Subcutaneous abdominal adipose tissue (tissue), 5 donors: Measurements from ENCODE around the gene EMILIN2.

Experiments used
- H3K27ac ChIP-seq: one replicate; pipeline ENCODE4 v1.7.0; 2013; ENCODE audit warnings: low read depth, mild to moderate bottlenecking, inconsistent platforms, low read length, moderate library complexity
- H3K27me3 ChIP-seq, 5 donors: one replicate each; pipeline ENCODE4 v1.7.0; 2013; ENCODE audit warnings: low read length in 5 of 5, inconsistent platforms in 1 of 5; ENCODE audit not compliant: control insufficient read depth in 5 of 5, insufficient read depth in 4 of 5
- H3K36me3 ChIP-seq, 5 donors: one replicate each; pipeline ENCODE4 v1.7.0; 2013; ENCODE audit warnings: low read length in 5 of 5; ENCODE audit not compliant: control insufficient read depth in 5 of 5, insufficient read depth in 5 of 5
- H3K4me1 ChIP-seq, 5 donors: one replicate each; pipeline ENCODE4 v1.7.0; 2013; ENCODE audit warnings: low read length in 5 of 5, mild to moderate bottlenecking in 3 of 5, moderate library complexity in 1 of 5; ENCODE audit not compliant: control insufficient read depth in 5 of 5, insufficient read depth in 5 of 5
- H3K4me3 ChIP-seq, 5 donors: one replicate each; pipeline ENCODE4 v1.7.0; 2013; ENCODE audit warnings: low read length in 5 of 5, low read depth in 1 of 5
- H3K9ac ChIP-seq, 5 donors: one replicate each; pipeline ENCODE4 v1.7.0; 2013; ENCODE audit warnings: low read length in 5 of 5, mild to moderate bottlenecking in 4 of 5, moderate library complexity in 3 of 5
- H3K9me3 ChIP-seq, 5 donors: one replicate each; pipeline ENCODE4 v1.7.0; 2013; ENCODE audit warnings: low read length in 5 of 5; ENCODE audit not compliant: control insufficient read depth in 5 of 5
- donor health status: healthy.
- donor health status: healthy.
- donor health status: healthy.
- donor health status: healthy.
- donor health status: healthy.

Gene EMILIN2

DNA sequence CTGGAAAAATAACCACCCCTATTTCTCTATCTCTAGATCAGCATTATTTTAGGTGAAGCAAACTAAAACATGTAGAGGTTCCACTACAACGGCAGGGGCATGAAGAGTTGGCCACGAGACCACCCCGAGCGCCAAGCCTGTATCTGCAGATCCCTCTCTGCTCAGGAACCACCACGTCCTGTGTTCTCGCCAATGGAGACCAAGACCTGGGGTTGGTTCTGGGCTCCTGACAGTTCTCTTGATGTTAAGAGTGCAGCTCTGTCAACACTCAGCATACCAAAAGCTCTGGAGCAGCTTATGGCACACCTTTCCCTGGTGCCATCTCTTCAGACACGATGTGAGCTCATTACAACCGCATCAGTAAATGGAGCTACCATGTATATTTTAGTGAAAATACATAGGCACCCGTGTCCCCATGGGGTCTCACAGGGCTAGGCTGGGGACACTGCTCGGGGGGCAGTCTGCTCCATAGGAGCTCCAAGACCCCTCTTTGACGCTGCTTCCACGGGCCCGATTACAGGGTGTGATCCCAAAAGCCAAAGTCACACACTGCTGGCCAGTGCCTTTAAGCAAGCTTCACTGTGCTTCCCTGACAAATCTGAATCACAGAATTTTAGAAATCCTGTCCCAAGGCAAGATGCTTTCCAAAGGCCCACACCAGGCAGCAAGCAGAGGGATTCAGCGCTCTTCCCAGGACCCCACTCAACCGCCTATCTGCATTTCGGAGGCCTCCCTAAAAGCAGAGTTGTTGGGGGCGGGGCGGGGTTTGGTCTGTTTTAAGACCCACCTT lies 72.2 kb downstream of the EMILIN2 start:
- H3K27ac ChIP-seq = no peak overlapping the region
- H3K36me3 ChIP-seq = peaks cover 7 to 84% (median 61%) of the 10 kb centered on the region in 5 donors
- H3K4me1 ChIP-seq = peaks cover 6 to 28% (median 19%) of the 10 kb centered on the region in 5 donors

DNA sequence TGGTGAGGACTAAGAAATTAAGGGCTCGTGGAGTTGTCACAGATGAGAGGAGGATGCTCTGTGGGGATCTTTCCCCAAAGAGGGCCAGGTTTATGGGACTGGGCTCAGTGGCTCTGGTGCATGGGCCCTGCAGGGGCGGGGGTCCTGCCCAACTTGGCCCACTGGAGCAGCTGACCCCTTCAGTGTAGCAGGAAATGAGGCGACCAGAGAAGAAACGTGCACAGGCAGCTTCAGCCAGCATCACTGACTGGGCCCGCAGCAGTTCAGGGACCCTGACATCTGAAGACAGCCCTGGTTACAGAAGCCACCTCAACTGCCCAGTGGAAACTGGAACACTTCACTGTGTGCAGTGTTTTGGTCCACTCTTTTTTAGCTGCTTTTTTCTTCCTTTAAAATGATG lies 72.8 kb downstream of the EMILIN2 start:
- no peaks in the 10 kb centered on the region for H3K27me3 ChIP-seq
- peaks cover 2 to 22% (median 15%) of the 10 kb centered on the region in 5 donors for H3K4me1 ChIP-seq
- peaks cover 7 to 84% (median 63%) of the 10 kb centered on the region in 5 donors for H3K36me3 ChIP-seq

More for the DNA sequence above, 72.2 kb downstream of the EMILIN2 start:
- H3K4me3 ChIP-seq = no peak overlapping the region
- no peak overlapping the region for H3K9ac ChIP-seq
- H3K9me3 ChIP-seq = no peaks in the 10 kb centered on the region
- H3K27me3 ChIP-seq = no peaks in the 10 kb centered on the region

GRCh38 chr18:2920027-2920426 lies 73.2 kb downstream of the EMILIN2 start:
- no peak overlapping the region for H3K4me3 ChIP-seq
- peaks cover 7 to 84% (median 67%) of the 10 kb centered on the region in 5 donors for H3K36me3 ChIP-seq
- H3K9ac ChIP-seq = no peak overlapping the region
- H3K27ac ChIP-seq = no peak overlapping the region
- no peaks in the 10 kb centered on the region for H3K27me3 ChIP-seq
- H3K9me3 ChIP-seq = no peaks in the 10 kb centered on the region
- H3K4me1 ChIP-seq = peaks cover 0 to 19% (median 12%) of the 10 kb centered on the region in 5 donors

More for the DNA sequence above, 72.8 kb downstream of the EMILIN2 start:
- Histone ChIP-seq H3K9ac (no peak overlapping the region), H3K4me3 (no peak overlapping the region), H3K27ac (no peak overlapping the region), H3K9me3 (no peaks in the 10 kb centered on the region)

- H3K36me3 ChIP-seq = peaks cover 9 to 88% (median 74%) of the 10 kb centered on the region in 5 donors
- peaks cover 0 to 19% (median 10%) of the 10 kb centered on the region in 5 donors for H3K4me1 ChIP-seq
- H3K27ac ChIP-seq = no peak overlapping the region
- no peak overlapping the region for H3K9ac ChIP-seq
- H3K4me3 ChIP-seq = no peak overlapping the region
- no peaks in the 10 kb centered on the region for H3K9me3 ChIP-seq
- H3K27me3 ChIP-seq = no peaks in the 10 kb centered on the region
Observed at GRCh38 chr18:2920546-2921343, 73.9 kb downstream of the EMILIN2 start.

GRCh38 chr18:2921778-2922177 lies 75.0 kb downstream of the EMILIN2 start:
- Histone ChIP-seq H3K27ac (no peak overlapping the region), H3K9me3 (no peaks in the 10 kb centered on the region), H3K4me3 (no peak overlapping the region), H3K4me1 (peaks cover 0 to 10% (median 8%) of the 10 kb centered on the region in 5 donors), H3K27me3 (no peaks in the 10 kb centered on the region), H3K9ac (no peak overlapping the region), H3K36me3 (peaks cover 9 to 89% (median 73%) of the 10 kb centered on the region in 5 donors)

- H3K4me3 ChIP-seq = no peak overlapping the region
- peaks cover 13 to 95% (median 83%) of the 10 kb centered on the region in 5 donors for H3K36me3 ChIP-seq
- H3K9ac ChIP-seq = no peak overlapping the region
- H3K27ac ChIP-seq = no peak overlapping the region
- H3K27me3 ChIP-seq = no peaks in the 10 kb centered on the region
- H3K9me3 ChIP-seq = no peaks in the 10 kb centered on the region
- H3K4me1 ChIP-seq = no peaks in the 10 kb centered on the region
Observed at GRCh38 chr18:2923464-2923863, 76.7 kb downstream of the EMILIN2 start.

DNA sequence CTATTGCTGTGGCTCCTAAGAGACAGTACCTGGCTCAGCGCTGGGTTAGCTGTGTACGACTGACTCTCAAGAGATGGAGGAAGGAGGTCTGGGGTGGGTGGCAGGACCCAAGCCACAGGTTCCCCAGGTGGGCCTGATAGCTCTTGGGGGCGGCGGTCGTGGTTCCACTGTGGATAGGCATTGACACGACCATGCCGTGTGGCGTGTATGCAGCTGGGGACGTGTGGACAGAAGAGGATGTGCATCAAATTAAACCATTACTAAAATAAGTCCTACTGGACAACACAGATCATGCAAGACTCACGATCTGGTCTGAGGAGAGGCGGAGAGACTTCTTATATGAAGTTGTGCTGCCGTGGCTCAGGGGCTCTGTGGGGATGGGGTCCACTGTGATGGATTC lies 78.1 kb downstream of the EMILIN2 start:
- Histone ChIP-seq H3K36me3 (peaks cover 14 to 91% (median 79%) of the 10 kb centered on the region in 5 donors), H3K4me3 (no peak overlapping the region)

DNA sequence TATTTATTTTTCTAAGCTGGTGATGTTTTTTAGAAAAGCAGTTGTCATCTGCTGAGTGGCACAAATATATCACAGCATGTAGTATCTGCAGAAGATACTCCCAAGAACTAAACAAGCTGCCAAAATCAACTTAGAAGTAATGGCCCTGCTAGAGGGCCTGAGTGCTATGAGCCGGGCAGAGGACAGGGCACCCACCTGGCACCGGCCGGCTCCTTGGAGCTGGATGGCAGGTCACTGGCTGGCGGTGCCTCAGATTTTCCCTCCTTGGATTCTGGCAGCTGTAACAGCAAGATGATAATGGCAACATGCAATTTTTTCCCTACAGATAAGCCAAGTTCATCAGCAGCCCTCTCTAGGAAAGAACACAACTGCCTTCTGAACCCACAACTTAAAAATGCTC lies 79.7 kb downstream of the EMILIN2 start:
- no peak overlapping the region for H3K4me3 ChIP-seq
- H3K9ac ChIP-seq = no peak overlapping the region
- H3K4me1 ChIP-seq = no peaks in the 10 kb centered on the region
- no peaks in the 10 kb centered on the region for H3K27me3 ChIP-seq
- H3K27ac ChIP-seq = no peak overlapping the region
- H3K9me3 ChIP-seq = no peaks in the 10 kb centered on the region
- H3K36me3 ChIP-seq = peaks cover 14 to 86% (median 77%) of the 10 kb centered on the region in 5 donors

More for the DNA sequence above, 78.1 kb downstream of the EMILIN2 start:
- Histone ChIP-seq H3K9ac (no peak overlapping the region), H3K9me3 (no peaks in the 10 kb centered on the region), H3K4me1 (no peaks in the 10 kb centered on the region), H3K27ac (no peak overlapping the region), H3K27me3 (no peaks in the 10 kb centered on the region)

DNA sequence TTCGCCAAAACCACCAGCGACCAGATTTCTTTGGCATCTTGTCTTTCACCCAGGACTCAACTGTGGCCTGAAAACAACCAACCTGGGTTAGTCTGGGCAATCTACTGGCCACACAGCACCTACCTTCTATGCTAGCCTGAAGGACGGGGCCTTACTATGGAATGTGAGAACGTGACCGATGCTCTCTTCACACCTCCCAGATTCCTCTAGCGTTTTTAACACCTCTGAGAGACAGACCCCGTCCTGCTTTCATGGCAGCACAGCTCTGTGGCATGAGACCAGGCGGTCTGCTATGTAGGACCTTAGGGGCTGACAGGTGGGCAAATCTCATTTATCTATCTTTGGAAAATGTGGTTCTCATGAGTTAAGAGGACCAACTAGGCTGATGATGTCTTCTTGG lies 80.9 kb downstream of the EMILIN2 start:
- no peak overlapping the region for H3K27ac ChIP-seq
- H3K9ac ChIP-seq = no peak overlapping the region
- peaks cover 0 to 3% (median 0%) of the 10 kb centered on the region in 5 donors for H3K4me1 ChIP-seq
- no peaks in the 10 kb centered on the region for H3K9me3 ChIP-seq
- H3K4me3 ChIP-seq = no peak overlapping the region
- peaks cover 10 to 80% (median 69%) of the 10 kb centered on the region in 5 donors for H3K36me3 ChIP-seq
- no peaks in the 10 kb centered on the region for H3K27me3 ChIP-seq
